ENCODE data around the gene SUMO3. TPM values are rescaled to one million over a fixed set of nuclear protein-coding genes. Genes with fewer than 3 reads are reported as not detected.

Gene SUMO3
- total and polyA plus RNA-seq, 2 of the 13 experiments (the other 11 are each of a cell fraction or from before 2014, with no cell fraction given) = 51.4 to 92.4 TPM

DNA sequence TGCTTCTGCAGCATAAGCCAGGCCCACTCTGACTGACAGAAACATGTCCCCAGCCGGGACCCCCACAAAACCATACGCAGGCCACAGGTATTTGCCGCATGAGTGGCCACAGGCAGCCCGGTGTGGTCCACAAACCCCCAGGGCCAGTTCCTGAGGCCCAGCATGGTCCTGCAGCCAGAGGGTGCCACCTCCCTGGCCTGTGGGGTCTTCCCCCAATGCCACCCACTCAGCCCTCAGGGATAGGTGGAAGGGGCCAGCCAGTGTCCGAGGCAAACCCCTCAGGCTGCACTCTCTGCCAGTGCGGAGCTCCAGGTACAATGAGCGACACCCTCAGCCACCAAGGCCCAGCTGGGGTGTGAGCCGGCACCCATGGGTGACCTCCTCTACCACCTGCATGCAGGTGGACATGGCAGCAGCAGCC is 59.7 kb downstream of the SUMO3 start:
- Histone ChIP-seq H3K4me1 (ENCODE audit: insufficient read depth, low read length) (peaks cover 29% of the 10 kb centered on the region), H3K27me3 (ENCODE audit: control insufficient read depth in 1 of 2, insufficient read depth in 2 of 2, low read length in 2 of 2) (peaks cover 5 to 42% of the 10 kb centered on the region in 2 experiments; a peak in 4 of 5 replicates), H3K4me2 (ENCODE audit: low read depth, low read length) (no peak overlapping the region), H3K4me3 (replicated peaks in 1 of 3; ENCODE audit: insufficient read depth in 1 of 3, low read depth in 2 of 3, low read length in 3 of 3) (no peak overlapping the region), H3K9me3 (ENCODE audit: low read length) (no peaks in the 10 kb centered on the region), H2AFZ (ENCODE audit: low read length) (no peak overlapping the region), H3K79me2 (ENCODE audit: insufficient read depth, low read length) (no peaks in the 10 kb centered on the region), H3K36me3 (replicated peaks in 1 of 2; ENCODE audit: control insufficient read depth in 1 of 2, insufficient read depth in 2 of 2, low read length in 2 of 2) (no peaks in the 10 kb centered on the region), H3K9ac (ENCODE audit: insufficient read depth, low read depth, low read length) (no peak overlapping the region), H3K27ac (ENCODE audit: extremely low read length, insufficient read depth, low read length) (no peak overlapping the region), H4K20me1 (ENCODE audit: insufficient read depth, low read length) (no peaks in the 10 kb centered on the region)
- ATAC-seq (no peak), FAIRE-seq (no peak), DNase-seq (ENCODE audit: low spot score) (no peak)
- WGBS (ENCODE audit: low lambda C conversion rate) = 50% methylated on average over 4 of the region's 8 CpGs
- CTCF ChIA-PET (ENCODE audit: low intra/inter-chr PET ratio, low total read pairs) = no interaction called here
- TF ChIP-seq ZNF879 (CRISPR knock-in tag; IDR thresholded peaks at IDR 0.05) (no peak), POGZ (CRISPR knock-in tag; IDR thresholded peaks at IDR 0.05) (no peak), PHF5A (CRISPR knock-in tag; IDR thresholded peaks at IDR 0.05; ENCODE audit: low read depth, unreplicated experiment) (no peak), ZSCAN9 (CRISPR knock-in tag; IDR thresholded peaks at IDR 0.05; ENCODE audit: borderline replicate concordance) (no peak), ZBTB7A (CRISPR knock-in tag; IDR thresholded peaks at IDR 0.05) (no peak), RARA (CRISPR knock-in tag; IDR thresholded peaks at IDR 0.05) (no peak)
- POLR2A ChIA-PET = no interaction called here
- in situ Hi-C loops (cut with HindIII; ENCODE audit: extremely low pct_ligation_motif_present, low pct_unique_long_range_greater_than_20kb) = no loop called here
- BruUV-seq (replicated peaks) = no TSS peak
- intact Hi-C loops (cut with micrococcal nuclease; ENCODE audit: unreplicated experiment) = no loop called here

DNA sequence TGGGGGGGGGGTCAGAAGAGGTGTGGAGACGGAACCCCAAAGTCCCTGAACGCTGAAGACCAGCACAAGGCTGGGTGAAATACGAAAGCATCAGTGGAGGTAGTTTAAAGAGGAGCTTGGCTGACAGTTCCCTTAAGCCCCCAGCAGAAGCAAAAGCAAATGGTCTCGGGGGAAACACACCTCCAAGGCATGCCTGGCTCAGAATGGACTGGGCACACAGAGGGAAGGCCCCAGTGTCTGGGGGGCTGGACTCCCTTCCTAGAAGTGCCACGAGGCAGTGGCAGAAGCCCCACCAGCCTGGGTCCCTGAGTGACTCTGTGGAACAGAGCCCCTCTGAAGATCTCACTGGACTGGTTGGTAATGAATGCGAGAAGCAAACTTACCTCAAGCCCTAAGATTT is 60.1 kb downstream of the SUMO3 start:
- Histone ChIP-seq H3K79me2 (ENCODE audit: insufficient read depth, low read length) (no peaks in the 10 kb centered on the region), H4K20me1 (ENCODE audit: insufficient read depth, low read length) (no peaks in the 10 kb centered on the region), H3K36me3 (replicated peaks in 1 of 2; ENCODE audit: control insufficient read depth in 1 of 2, insufficient read depth in 2 of 2, low read length in 2 of 2) (no peaks in the 10 kb centered on the region), H3K9ac (ENCODE audit: insufficient read depth, low read depth, low read length) (no peak overlapping the region), H3K27ac (ENCODE audit: extremely low read length, insufficient read depth, low read length) (no peak overlapping the region), H3K4me2 (ENCODE audit: low read depth, low read length) (no peak overlapping the region), H3K4me1 (ENCODE audit: insufficient read depth, low read length) (peaks cover 25% of the 10 kb centered on the region), H3K9me3 (ENCODE audit: low read length) (no peaks in the 10 kb centered on the region), H2AFZ (ENCODE audit: low read length) (no peak overlapping the region), H3K27me3 (ENCODE audit: control insufficient read depth in 1 of 2, insufficient read depth in 2 of 2, low read length in 2 of 2) (peaks cover 8 to 44% of the 10 kb centered on the region in 2 experiments), H3K4me3 (replicated peaks in 1 of 3; ENCODE audit: insufficient read depth in 1 of 3, low read depth in 2 of 3, low read length in 3 of 3) (no peak overlapping the region)
- ChIA-PET CTCF (ENCODE audit: low intra/inter-chr PET ratio, low total read pairs) (no interaction called here), POLR2A (no interaction called here)
- no TSS peak for BruUV-seq (replicated peaks)
- intact Hi-C loops (cut with micrococcal nuclease; ENCODE audit: unreplicated experiment) = no loop called here
- ATAC-seq (no peak), FAIRE-seq (no peak), DNase-seq (ENCODE audit: low spot score) (no peak)
- in situ Hi-C loops (cut with HindIII; ENCODE audit: extremely low pct_ligation_motif_present, low pct_unique_long_range_greater_than_20kb) = no loop called here
- WGBS (ENCODE audit: low lambda C conversion rate) = 4% methylated on average over 5 of the region's 6 CpGs
- TF ChIP-seq MAFF (IDR thresholded peaks at IDR 0.05; ENCODE audit: low read depth, low read length) (no peak), DNMT3B (CRISPR knock-in tag; conservative IDR thresholded peaks at IDR 0.05) (no peak), CCAR2 (optimal IDR thresholded peaks at IDR 0.05; ENCODE audit: low read depth, low read length) (no peak), MLLT10 (CRISPR knock-in tag; IDR thresholded peaks at IDR 0.05) (no peak), JARID2 (CRISPR knock-in tag; IDR thresholded peaks at IDR 0.05; ENCODE audit: insufficient replicate concordance) (no peak), BRD4 (CRISPR knock-in tag; IDR thresholded peaks at IDR 0.05) (no peak), SMARCC2 (IDR thresholded peaks at IDR 0.05) (no peak), ARNT (IDR thresholded peaks at IDR 0.05) (no peak), PPARG (CRISPR knock-in tag; conservative IDR thresholded peaks at IDR 0.05) (no peak), ZC3H13 (CRISPR knock-in tag; IDR thresholded peaks at IDR 0.05) (no peak), RFXAP (CRISPR knock-in tag; IDR thresholded peaks at IDR 0.05; ENCODE audit: borderline replicate concordance) (no peak)
